Caco-2 (cell line): ENCODE measurements around the gene RNF7. TPM values are rescaled to one million over a fixed set of nuclear protein-coding genes. Genes with fewer than 3 reads are reported as not detected.
"Not testable (repeated sequence)": the region's sequence is repeated elsewhere in the genome, so short reads cannot be mapped to it uniquely, and the experiment has no call there.

ENCODE experiments used
- Bru-seq: library from RNA; stranded (reverse); fragments of 400-500 nt; gene quantifications from one replicate; lab custom pipeline; 2021; lab: Mats Ljungman, UMichigan
- BruChase-seq, 2 experiments: library from RNA; stranded (reverse); fragments of 400-500 nt; gene quantifications; one replicate each; lab custom pipeline; 2021; lab: Mats Ljungman, UMichigan
- BruUV-seq: library from RNA; stranded (reverse); fragments of 400-500 nt; replicated peaks from 2 replicates; lab custom pipeline; 2021; lab: Mats Ljungman, UMichigan
- CTCF ChIA-PET: fragments of 300-600 bp; sonication (Branson Sonifier 250); formaldehyde crosslinking; loops from one replicate; lab custom pipeline; 2022; ENCODE audit warnings: antibody characterized with exemption; lab: Charles Lee
- POLR2A ChIA-PET: fragments of 300-600 bp; sonication (Branson Sonifier 250); formaldehyde crosslinking; loops from one replicate; lab custom pipeline; 2022; ENCODE audit warnings: antibody characterized with exemption; lab: Charles Lee
- DNase-seq, 2 experiments: peaks; one replicate each; pipeline versions ENCODE4 v3.0.0 to v3.0.0-alpha.2; 2020 to 2022
- H3K27me3 ChIP-seq: replicated peaks from 2 replicates; pipeline ENCODE4 v1.6.0; 2011; ENCODE audit warnings: low read length; ENCODE audit not compliant: control insufficient read depth, insufficient read depth
- H3K36me3 ChIP-seq: 2 replicates; pipeline ENCODE4 v1.5.1; 2011; ENCODE audit warnings: low read length; ENCODE audit not compliant: control insufficient read depth, insufficient read depth
- H3K4me1 ChIP-seq: fragments of 250-450 bp; sonication (Bioruptor Pico); 2 replicates; pipeline ENCODE4 v1.5.1; 2020; ENCODE audit warnings: mild to moderate bottlenecking
- H3K4me3 ChIP-seq: 2 replicates; pipeline ENCODE4 v1.5.1; 2011; ENCODE audit warnings: low read depth, mild to moderate bottlenecking, control low read depth, low read length
- H3K9me3 ChIP-seq: fragments of 250-450 bp; sonication (Bioruptor Pico); 2 replicates; pipeline ENCODE4 v1.5.1; 2020; ENCODE audit warnings: mild to moderate bottlenecking, moderate library complexity
- H3K27ac Mint-ChIP-seq: one replicate; pipeline ENCODE4 v1.8.0; 2022; ENCODE audit warnings: mixed read lengths; ENCODE audit not compliant: unreplicated experiment
- H3K27me3 Mint-ChIP-seq: one replicate; pipeline ENCODE4 v1.8.0; 2022; ENCODE audit warnings: mixed read lengths; ENCODE audit not compliant: insufficient read depth, unreplicated experiment
- H3K36me3 Mint-ChIP-seq: one replicate; pipeline ENCODE4 v1.8.0; 2022; ENCODE audit warnings: mild to moderate bottlenecking, mixed read lengths; ENCODE audit not compliant: insufficient read depth, unreplicated experiment
- H3K4me1 Mint-ChIP-seq: one replicate; pipeline ENCODE4 v1.8.0; 2022; ENCODE audit warnings: low read depth, mixed read lengths; ENCODE audit not compliant: unreplicated experiment
- H3K4me3 Mint-ChIP-seq: one replicate; pipeline ENCODE4 v1.8.0; 2022; ENCODE audit warnings: mild to moderate bottlenecking, moderate library complexity, mixed read lengths; ENCODE audit not compliant: unreplicated experiment
- H3K9me3 Mint-ChIP-seq: one replicate; pipeline ENCODE4 v1.8.0; 2022; ENCODE audit warnings: mixed read lengths; ENCODE audit not compliant: unreplicated experiment
- CTCF ChIP-seq, 2 experiments: fragments of 200-600 bp in 1 of 2; IDR thresholded peaks; 1 replicate in 1 of 2; 2 replicates in 1 of 2; pipeline versions ENCODE4 v1.5.1 to v1.8.0; 2011 to 2022; ENCODE audit warnings: antibody characterized with exemption in 1 of 2, control low read depth in 1 of 2, inconsistent platforms in 1 of 2, low read depth in 1 of 2, low read length in 1 of 2, mild to moderate bottlenecking in 1 of 2, moderate library complexity in 1 of 2; ENCODE audit not compliant: insufficient read depth in 1 of 2, severe bottlenecking in 1 of 2, unreplicated experiment in 1 of 2
- intact Hi-C: fragments of 100-400 bp; cut with micrococcal nuclease; formaldehyde crosslinking; loops from one replicate; pipeline ENCODE4 v1.10.0; 2022; ENCODE audit not compliant: unreplicated experiment
- long read RNA-seq: library from polyadenylated mRNA; stranded (forward); transcript quantifications from one replicate; pipeline ENCODE4 v2.0.0, GENCODE V29; 2022
- total RNA-seq: library from RNA; stranded (reverse); gene quantifications from 2 replicates; pipeline ENCODE4 v1.2.3, GENCODE V29; 2022

The RNF7 gene
- total RNA-seq (87.7 and 96.3 TPM in 2 replicates), Bru-seq, nascent RNA (percentile 94 among the genes with signal in this experiment), BruChase-seq, experiment 1, labeled RNA remaining after a 2-hour chase (percentile 95 among the genes with signal in this experiment), BruChase-seq, experiment 2, labeled RNA remaining after a 6-hour chase (percentile 97 among the genes with signal in this experiment)
- long read RNA-seq, transcript RNF7-203 (4 exons, 1,036 nt), result minor isoform, 8 of 121 reads
- long read RNA-seq, transcript RNF7-201 (3 exons, 2,763 nt), result major isoform, 92 of 121 reads
- long read RNA-seq, transcript RNF7-202 (3 exons, 805 nt), result minor isoform, 17 of 121 reads
- long read RNA-seq, partial matches to known transcripts, result 1 of 121 reads
- long read RNA-seq, other reads (novel, unspliced or antisense), result 1 of 121 reads

GRCh38 chr3:141738022-141738890, at the start of gene RNF7:
Gene RNF7, plus strand, starts transcription at chr3:141738298. Its CDS starts 44 bp downstream, at chr3:141738342.
- Histone ChIP-seq H3K36me3 (no peaks in the 10 kb centered on the region), H3K4me3 (peak within 1 kb of the TSS; percentile 98), H3K4me1 (peaks cover 23% of the 10 kb centered on the region), H3K27me3 (no peaks in the 10 kb centered on the region), H3K9me3 (no peaks in the 10 kb centered on the region)
- TF ChIP-seq CTCF (IDR thresholded peaks at IDR 0.05; ENCODE audit: insufficient read depth in 1 of 2, low read depth in 1 of 2, low read length in 1 of 2, severe bottlenecking in 1 of 2, unreplicated experiment in 1 of 2), result peak; percentile 64 to 78
- intact Hi-C loops, result loop anchor here (1.0 to 2.0 kb wide), 4 partner anchors 10 to 175 kb away; no protein-coding TSS in a partner anchor
- Mint-ChIP-seq H3K4me3 (peak within 1 kb of the TSS; percentile 97), H3K9me3 (no peaks in the 10 kb centered on the region), H3K27ac (peak within 1 kb of the TSS; percentile 98), H3K36me3 (peaks cover 11% of the 10 kb centered on the region), H3K27me3 (peaks cover 4% of the 10 kb centered on the region), H3K4me1 (no peaks in the 10 kb centered on the region)
- peak; percentile 94 to 97 for DNase-seq
- POLR2A ChIA-PET, result no interaction called here
- CTCF ChIA-PET, result interaction anchor here (0.6 to 0.9 kb wide), 4 partner anchors 10 to 277 kb away, joined by 3 to 5 read pairs (median 4); no protein-coding TSS in a partner anchor
- BruUV-seq, result no TSS peak

- POLR2A ChIA-PET, result no interaction called here
- 0 out of 2 replicates have a peak, but pooled peaks cover 10% of the 10 kb centered on the region for H3K9me3 ChIP-seq
These were observed 47.5 kb upstream of the RNF7 start for GRCh38 chr3:141690431-141691072.

GRCh38 chr3:141691471-141691870, 46.6 kb upstream of the RNF7 start:
- CTCF ChIA-PET, H3K9me3 ChIP-seq, H3K4me3 ChIP-seq, POLR2A ChIA-PET, DNase-seq, H3K4me1 ChIP-seq, intact Hi-C loops, H3K9me3 Mint-ChIP-seq, H3K27ac Mint-ChIP-seq, H3K4me3 Mint-ChIP-seq, H3K36me3 ChIP-seq, H3K27me3 ChIP-seq, H3K27me3 Mint-ChIP-seq, H3K36me3 Mint-ChIP-seq, H3K4me1 Mint-ChIP-seq, BruUV-seq: not testable (repeated sequence)

More at GRCh38 chr3:141690431-141691072, 47.5 kb upstream of the RNF7 start:
- no peak for TF ChIP-seq CTCF (IDR thresholded peaks at IDR 0.05; ENCODE audit: insufficient read depth in 1 of 2, low read depth in 1 of 2, low read length in 1 of 2, severe bottlenecking in 1 of 2, unreplicated experiment in 1 of 2)
- no TSS peak for BruUV-seq
- Mint-ChIP-seq H3K4me1 (no peaks in the 10 kb centered on the region), H3K9me3 (no peaks in the 10 kb centered on the region), H3K27me3 (no peaks in the 10 kb centered on the region), H3K27ac (no peak overlapping the region), H3K4me3 (no peak overlapping the region), H3K36me3 (no peaks in the 10 kb centered on the region)
- CTCF ChIA-PET, result no interaction called here
- H3K36me3 ChIP-seq, result no peaks in the 10 kb centered on the region
- H3K4me3 ChIP-seq, result no peak overlapping the region
- H3K27me3 ChIP-seq, result no peaks in the 10 kb centered on the region
- H3K4me1 ChIP-seq, result no peaks in the 10 kb centered on the region
- DNase-seq, result no peak
- intact Hi-C loops, result no loop called here

GRCh38 chr3:141692973-141693372, 45.1 kb upstream of the RNF7 start:
- CTCF ChIA-PET, result not testable (repeated sequence)

More at GRCh38 chr3:141692973-141693372, 45.1 kb upstream of the RNF7 start:
- H3K36me3 Mint-ChIP-seq, H3K4me3 ChIP-seq, H3K4me1 Mint-ChIP-seq, BruUV-seq, H3K27me3 Mint-ChIP-seq, H3K9me3 ChIP-seq, intact Hi-C loops, H3K4me3 Mint-ChIP-seq, DNase-seq, H3K36me3 ChIP-seq, H3K27ac Mint-ChIP-seq, H3K9me3 Mint-ChIP-seq, H3K27me3 ChIP-seq, POLR2A ChIA-PET, H3K4me1 ChIP-seq: not testable (repeated sequence)
